HCT116 (cell line): ENCODE results near the gene CREBBP. TPM values are rescaled to one million over a fixed set of nuclear protein-coding genes. Genes with fewer than 3 reads are reported as not detected.

ENCODE experiments used
- ATAC-seq: fragments of 200-7000 bp; cut with Tn5 transposase; 2 replicates; pipeline ENCODE4 v1.9.1; 2020; ENCODE audit warnings: mild to moderate bottlenecking, moderate library complexity
- BruUV-seq: library from RNA; stranded (reverse); fragments of 400-500 nt; replicated peaks from 2 replicates; lab custom pipeline; 2021; lab: Mats Ljungman, UMichigan
- CTCF ChIA-PET: fragments of 300-600 bp; sonication (Branson Sonifier 250); formaldehyde crosslinking; loops from one replicate; lab custom pipeline; 2021; ENCODE audit warnings: antibody characterized with exemption; lab: Charles Lee
- POLR2A ChIA-PET: fragments of 300-600, 350-600 bp; sonication (Branson Sonifier 250); formaldehyde crosslinking; loops from one replicate; lab custom pipeline; 2021; ENCODE audit warnings: antibody characterized with exemption; lab: Charles Lee
- RAD21 ChIA-PET, 2 experiments: fragments of 300-600 bp; sonication (Branson Sonifier 250); formaldehyde crosslinking; loops; one replicate each; lab custom pipeline; 2023; ENCODE audit warnings: low total read pairs in 2 of 2; ENCODE audit not compliant: uncharacterized antibody in 2 of 2, unreplicated experiment in 2 of 2, low non-redundant PET in 1 of 2; lab: Charles Lee
- DNase-seq: peaks from one replicate; pipeline ENCODE4 v3.0.0-alpha.2; 2010; ENCODE audit warnings: low read depth, low spot score
- H2AFZ ChIP-seq: fragments of 200-600 bp; shearing (Covaris generic), sonication (generic); 2 replicates; pipeline ENCODE4 v1.6.1; 2017; ENCODE audit warnings: low read depth, mixed run types, mixed read lengths, antibody characterized with exemption, low read length; ENCODE audit not compliant: poor library complexity, severe bottlenecking
- H3K27ac ChIP-seq: 2 replicates; pipeline ENCODE4 v1.5.1; 2012; ENCODE audit warnings: low read depth, low read length
- H3K27me3 ChIP-seq: fragments of 200-600 bp; sonication (generic); 2 replicates; pipeline ENCODE4 v1.6.1; 2016; ENCODE audit warnings: mixed run types, low read length, mixed read lengths; ENCODE audit not compliant: insufficient read depth
- H3K36me3 ChIP-seq, 2 experiments: fragments of 200-500 bp in 1 of 2; fragments of 200-600 bp in 1 of 2; sonication (Bioruptor generic) in 1 of 2; sonication (generic) in 1 of 2; 2 replicates each; pipeline versions ENCODE4 v1.5.1 to v1.6.1; 2014 to 2016; ENCODE audit warnings: low read length in 2 of 2, inconsistent platforms in 1 of 2, mixed read lengths in 1 of 2, mixed run types in 1 of 2; ENCODE audit not compliant: insufficient read depth in 2 of 2, control insufficient read depth in 1 of 2
- H3K4me1 ChIP-seq, 2 experiments: fragments of 200-600 bp in 1 of 2; sonication (generic) in 1 of 2; 2 replicates each; pipeline versions ENCODE4 v1.5.1 to v1.6.1; 2012 to 2017; ENCODE audit warnings: low read length in 2 of 2, inconsistent platforms in 1 of 2, mild to moderate bottlenecking in 1 of 2, mixed read lengths in 1 of 2, mixed run types in 1 of 2, moderate library complexity in 1 of 2; ENCODE audit not compliant: insufficient read depth in 2 of 2, control insufficient read depth in 1 of 2
- H3K4me2 ChIP-seq: fragments of 200-600 bp; sonication (generic); 2 replicates; pipeline ENCODE4 v1.6.1; 2017; ENCODE audit warnings: mixed run types, low read length, mixed read lengths
- H3K4me3 ChIP-seq, 2 experiments: fragments of 200-600 bp in 1 of 2; sonication (generic) in 1 of 2; replicated peaks in 1 of 2; 2 replicates each; pipeline ENCODE4 v1.5.1; 2011 to 2016; ENCODE audit warnings: low read length in 2 of 2, control low read depth in 1 of 2, low read depth in 1 of 2, mild to moderate bottlenecking in 1 of 2, mixed read lengths in 1 of 2, mixed run types in 1 of 2
- H3K79me2 ChIP-seq: fragments of 200-600 bp; sonication (generic); 2 replicates; pipeline ENCODE4 v1.6.1; 2017; ENCODE audit warnings: mild to moderate bottlenecking, mixed run types, low read length, moderate library complexity, mixed read lengths; ENCODE audit not compliant: insufficient read depth
- H3K9ac ChIP-seq: fragments of 200-600 bp; sonication (generic); 2 replicates; pipeline ENCODE4 v1.6.1; 2016; ENCODE audit warnings: low read length, mixed read lengths
- H3K9me2 ChIP-seq: fragments of 200-600 bp; sonication (generic), shearing (Covaris generic); 2 replicates; pipeline ENCODE4 v1.6.1; 2017; ENCODE audit warnings: mixed run types, mild to moderate bottlenecking, moderate library complexity; ENCODE audit not compliant: insufficient read depth
- H3K9me3 ChIP-seq, 2 experiments: fragments of 200-500 bp in 1 of 2; fragments of 200-600 bp in 1 of 2; sonication (Bioruptor generic) in 1 of 2; sonication (generic) in 1 of 2; 2 replicates each; pipeline ENCODE4 v1.6.1; 2014 to 2017; ENCODE audit warnings: low read length in 2 of 2, mixed read lengths in 2 of 2, inconsistent platforms in 1 of 2, low read depth in 1 of 2, mild to moderate bottlenecking in 1 of 2, mixed run types in 1 of 2, moderate library complexity in 1 of 2; ENCODE audit not compliant: control insufficient read depth in 1 of 2, insufficient read depth in 1 of 2
- H4K20me1 ChIP-seq: fragments of 200-600 bp; sonication (generic), shearing (Covaris generic); 2 replicates; pipeline ENCODE4 v1.6.1; 2017; ENCODE audit warnings: mixed run types, mild to moderate bottlenecking, moderate library complexity; ENCODE audit not compliant: insufficient read depth
- CBX3 ChIP-seq: IDR thresholded peaks from 2 replicates; pipeline ENCODE4 v1.6.1; 2012; ENCODE audit warnings: low read depth
- CTCF ChIP-seq, 3 experiments: fragments of 200-600 bp in 1 of 3; sonication (generic) in 1 of 3; IDR thresholded peaks in 2 of 3; conservative IDR thresholded peaks in 1 of 3; 2 replicates each; pipeline ENCODE4 v1.5.1; 2012 to 2017; ENCODE audit warnings: low read depth in 2 of 3, low read length in 2 of 3, antibody characterized with exemption in 1 of 3, borderline replicate concordance in 1 of 3, control low read depth in 1 of 3, mild to moderate bottlenecking in 1 of 3, mixed read lengths in 1 of 3, mixed run types in 1 of 3, moderate library complexity in 1 of 3; ENCODE audit not compliant: insufficient read depth in 1 of 3
- JUND ChIP-seq: IDR thresholded peaks from 2 replicates; pipeline ENCODE4 v1.6.1; 2012
- POLR2A ChIP-seq: IDR thresholded peaks from 2 replicates; pipeline ENCODE4 v1.7.0; 2011; ENCODE audit warnings: borderline replicate concordance; ENCODE audit not compliant: insufficient read depth, insufficient read length; ENCODE audit errors: extremely low read depth
- RAD21 ChIP-seq: IDR thresholded peaks from 2 replicates; pipeline ENCODE4 v1.6.1; 2012; ENCODE audit warnings: low read depth, mild to moderate bottlenecking
- REST ChIP-seq: IDR thresholded peaks from 2 replicates; pipeline ENCODE4 v1.6.1; 2012; ENCODE audit warnings: low read depth
- SIN3A ChIP-seq: IDR thresholded peaks from 2 replicates; pipeline ENCODE4 v1.6.1; 2012; ENCODE audit warnings: low read depth
- SRF ChIP-seq: IDR thresholded peaks from 2 replicates; pipeline ENCODE4 v1.6.1; 2012; ENCODE audit warnings: low read depth
- TCF7L2 ChIP-seq: IDR thresholded peaks from 2 replicates; pipeline ENCODE4 v1.7.0; 2011; ENCODE audit warnings: borderline replicate concordance, inconsistent platforms; ENCODE audit not compliant: insufficient read depth, insufficient read length; ENCODE audit errors: extremely low read depth
- ZFX ChIP-seq: fragments of 450-650 bp; IDR thresholded peaks from 2 replicates; pipeline ENCODE4 v1.6.1; 2017
- intact Hi-C: fragments of 100-400 bp; cut with micrococcal nuclease; formaldehyde crosslinking; loops from 2 replicates; pipeline ENCODE4 v1.10.0; 2022
- total RNA-seq: library from RNA; stranded (reverse); gene quantifications from one replicate; pipeline ENCODE4 v1.2.1, GENCODE V29; 2021; ENCODE audit not compliant: unreplicated experiment

The CREBBP gene
- total RNA-seq, 1 experiment from 2014 or later: 42.7 TPM

- intact Hi-C loops: no loop called here
- TF ChIP-seq SIN3A (no peak), SRF (no peak), JUND (no peak), RAD21 (no peak), REST (no peak), CTCF (IDR thresholded peaks at IDR 0.05 in 2 of 3, conservative IDR thresholded peaks at IDR 0.05 in 1 of 3; ENCODE audit: borderline replicate concordance in 1 of 3, insufficient read depth in 1 of 3, low read depth in 2 of 3, low read length in 2 of 3) (no peak), CBX3 (no peak), ZFX (no peak), TCF7L2 (no peak), POLR2A (no peak)
Observed at GRCh38 chr16:3866703-3867431, 13.6 kb downstream of the CREBBP start.

More at GRCh38 chr16:3866703-3867431, 13.6 kb downstream of the CREBBP start:
- no peak overlapping the region for H3K4me3 ChIP-seq
- RAD21 ChIA-PET: no interaction called here
- no peak overlapping the region for H3K4me2 ChIP-seq
- H2AFZ ChIP-seq: no peak overlapping the region
- H3K9me3 ChIP-seq: no peaks in the 10 kb centered on the region
- H3K9me2 ChIP-seq: no peaks in the 10 kb centered on the region
- no peak overlapping the region for H3K27ac ChIP-seq
- peaks cover 9 to 18% of the 10 kb centered on the region in 2 experiments for H3K4me1 ChIP-seq
- DNase-seq (no peak), ATAC-seq (no peak)
- BruUV-seq: no TSS peak
- H3K27me3 ChIP-seq: no peaks in the 10 kb centered on the region
- no peak overlapping the region for H3K9ac ChIP-seq
- CTCF ChIA-PET: no interaction called here
- peaks cover 100% of the 10 kb centered on the region for H3K79me2 ChIP-seq
- peaks cover 19% of the 10 kb centered on the region; the same call in 1 of the 2 replicates for H4K20me1 ChIP-seq
- no peaks in the 10 kb centered on the region for H3K36me3 ChIP-seq
- POLR2A ChIA-PET: interaction anchor here (1.1 kb wide), 1 partner anchor 14 kb away, joined by 3 read pairs; the partner anchor contains the start of gene CREBBP
